Measurements from ENCODE around the gene HEMGN.

Gene HEMGN

DNA sequence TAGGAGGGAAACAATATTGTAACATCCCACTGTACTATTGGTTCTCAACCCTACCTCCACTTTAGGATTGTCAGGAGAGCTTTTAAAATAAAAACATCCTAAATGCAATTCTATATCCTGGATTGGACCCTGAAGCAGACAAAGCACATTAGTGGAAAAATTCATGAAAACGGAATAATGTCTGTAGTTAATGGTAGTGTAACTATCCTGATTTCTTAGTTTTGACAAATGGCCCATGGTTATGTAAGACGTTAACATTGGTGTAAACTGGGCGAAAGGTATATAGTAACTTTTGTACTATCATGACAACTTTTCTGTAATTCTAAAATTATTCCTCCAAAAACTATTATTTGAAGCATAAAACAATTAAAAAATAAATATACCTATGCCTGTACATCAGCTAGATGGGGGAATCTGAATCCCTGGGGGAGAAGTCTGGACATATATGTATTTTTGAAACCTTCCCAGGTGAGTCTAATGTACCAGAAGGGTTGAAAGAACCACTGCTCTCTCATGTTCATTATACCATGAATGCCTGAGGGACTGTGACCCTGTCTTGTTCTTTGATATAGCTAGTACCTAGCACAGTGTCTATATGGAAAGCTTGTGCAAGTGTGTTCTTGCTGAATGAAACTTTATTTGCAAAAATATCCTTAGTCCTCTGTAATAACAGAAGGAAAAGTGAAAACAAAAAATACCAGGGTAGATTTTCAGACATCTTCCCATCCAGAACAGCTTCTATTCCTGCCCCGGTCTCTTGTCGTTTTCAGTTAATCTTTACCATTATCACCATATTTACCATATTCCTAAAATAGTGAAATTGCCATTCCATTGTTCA, 12.3 kb downstream of the HEMGN start:
- no peak for DNase-seq

DNA sequence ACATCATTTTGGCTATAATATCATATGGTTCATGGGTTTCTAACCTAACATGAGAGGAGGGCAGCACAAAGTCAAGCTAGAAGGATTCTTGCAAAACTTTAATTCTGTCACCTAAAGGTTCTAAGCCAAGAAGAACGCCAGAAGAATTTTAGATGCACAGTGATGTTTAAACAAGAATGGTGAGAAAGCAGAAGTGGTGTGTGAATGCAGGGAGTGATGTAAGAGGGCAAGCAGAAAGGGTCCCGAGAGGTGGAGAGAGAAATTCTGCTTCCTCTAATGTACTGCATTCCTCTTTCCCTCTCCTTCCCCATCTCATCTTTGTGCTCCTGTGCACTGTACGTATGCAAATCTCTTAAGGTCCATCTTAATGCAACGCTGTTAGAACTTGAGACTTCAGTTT, 13.6 kb downstream of the HEMGN start:
- no peak for DNase-seq

DNA sequence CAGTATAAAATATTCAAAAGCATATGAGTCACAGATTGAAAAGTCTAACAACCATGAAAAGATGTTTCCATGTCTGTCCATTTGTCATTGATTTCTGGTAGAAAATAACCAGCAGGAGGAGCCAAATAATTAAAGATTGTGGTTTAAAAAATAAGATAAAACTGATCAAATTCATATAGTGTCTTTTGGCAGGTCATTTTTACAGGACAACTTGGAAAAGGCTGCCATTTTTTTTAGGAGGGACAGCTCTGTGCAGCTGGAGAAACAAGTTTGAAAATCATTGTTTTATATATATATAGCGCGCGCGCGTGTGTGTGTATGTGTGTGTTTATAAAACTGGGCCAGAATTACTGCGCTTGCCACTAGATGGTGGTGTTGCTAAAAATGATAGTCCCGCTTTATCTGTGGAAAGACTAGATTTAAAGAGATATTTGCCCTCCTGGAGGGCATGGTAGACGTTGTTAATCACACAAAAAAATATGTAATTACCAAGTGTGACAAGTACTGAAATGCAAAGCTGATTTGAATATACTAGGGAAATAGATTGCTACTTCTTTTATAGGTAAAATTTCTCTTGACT, 14.4 kb downstream of the HEMGN start:
- peak; percentile 57 for DNase-seq

DNA sequence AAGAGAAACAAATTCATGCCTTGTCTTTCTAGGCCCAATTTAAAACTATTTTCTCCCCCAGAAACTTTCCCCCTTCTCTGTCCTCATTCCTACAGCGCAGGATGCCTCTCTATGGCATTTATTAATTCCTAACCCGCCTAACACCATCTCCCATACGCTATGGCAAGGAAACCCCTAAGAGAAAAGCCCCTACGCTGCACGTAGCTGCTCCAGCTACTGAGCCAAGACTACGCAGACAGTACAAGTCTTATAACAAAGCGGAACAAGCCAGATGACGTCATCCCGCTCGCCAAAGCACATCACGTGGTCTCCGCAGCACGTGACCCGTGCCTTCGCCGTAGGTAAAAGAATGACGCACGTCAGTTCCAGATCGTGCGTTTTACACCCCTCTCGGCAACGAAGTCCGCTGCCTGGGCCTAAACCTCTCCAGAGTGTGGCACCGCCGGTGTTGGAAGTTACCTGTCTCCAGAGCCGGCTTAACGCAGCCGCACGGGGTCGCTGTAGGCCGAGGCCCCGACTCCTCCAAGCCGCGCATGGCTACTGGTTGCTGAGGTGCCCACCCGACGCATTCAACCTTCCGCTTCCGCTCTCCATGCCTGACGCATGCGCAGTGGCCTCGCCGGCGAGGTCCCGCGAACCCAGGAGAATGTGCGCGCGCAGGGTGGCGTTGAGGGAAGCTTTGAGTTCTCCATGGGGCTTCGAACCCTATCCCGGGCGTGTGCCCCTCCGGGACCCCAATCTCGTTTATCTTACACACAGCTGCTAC, 15.8 kb downstream of the HEMGN start, which contains the start of gene TRMO:
Gene TRMO, minus strand, starts transcription at position 542 of the 766 bp plus-strand sequence. Its CDS starts 7 bp downstream, at position 535.
- peak; percentile 92 for DNase-seq

DNA sequence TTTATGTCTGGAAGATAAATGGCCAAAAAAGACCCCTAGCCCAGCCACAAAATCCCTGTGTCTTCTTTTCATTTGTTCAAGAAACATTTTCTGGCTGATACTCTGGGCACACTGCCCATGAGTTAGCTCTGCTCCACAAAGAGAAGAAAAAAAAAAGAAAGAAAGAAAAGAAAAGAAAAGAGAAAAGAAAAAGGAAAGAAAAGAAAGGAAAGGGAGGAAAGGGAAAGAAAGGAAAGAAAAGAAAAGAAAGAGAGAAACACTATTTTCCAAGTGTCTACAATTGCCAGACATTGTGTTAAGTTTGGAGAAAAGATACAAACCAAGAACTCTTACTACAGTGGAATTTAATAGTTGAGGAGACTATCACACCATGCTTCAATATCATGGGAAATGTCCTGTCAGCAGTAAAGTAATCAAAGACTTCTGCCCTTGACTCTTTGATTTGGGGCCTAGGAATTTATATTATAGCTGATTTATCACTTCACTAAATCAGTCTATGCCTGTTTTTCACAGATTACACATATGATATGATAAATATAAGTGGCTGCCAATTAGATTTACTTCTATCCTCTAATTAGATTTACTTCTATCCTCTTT, 18.7 kb downstream of the HEMGN start:
- no peak for DNase-seq

DNA sequence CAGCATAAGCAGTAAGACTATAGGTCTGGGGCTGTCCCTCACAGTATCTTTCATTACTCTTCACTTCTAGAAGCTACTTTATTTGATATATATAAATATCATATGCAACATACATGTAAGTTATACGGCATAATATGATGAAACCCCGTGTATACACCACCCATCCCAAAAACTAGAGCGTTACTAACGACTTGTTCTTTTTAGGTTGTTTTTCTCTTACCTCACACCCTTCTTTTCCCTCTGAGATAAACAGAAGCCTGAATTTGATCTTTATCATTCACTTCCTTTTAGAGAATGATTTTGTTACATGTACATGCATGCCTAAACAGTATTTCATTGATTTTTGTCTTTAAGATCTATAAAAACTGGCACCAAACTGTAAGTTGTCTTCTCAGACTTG, 19.4 kb downstream of the HEMGN start:
- DNase-seq, result no peak

DNA sequence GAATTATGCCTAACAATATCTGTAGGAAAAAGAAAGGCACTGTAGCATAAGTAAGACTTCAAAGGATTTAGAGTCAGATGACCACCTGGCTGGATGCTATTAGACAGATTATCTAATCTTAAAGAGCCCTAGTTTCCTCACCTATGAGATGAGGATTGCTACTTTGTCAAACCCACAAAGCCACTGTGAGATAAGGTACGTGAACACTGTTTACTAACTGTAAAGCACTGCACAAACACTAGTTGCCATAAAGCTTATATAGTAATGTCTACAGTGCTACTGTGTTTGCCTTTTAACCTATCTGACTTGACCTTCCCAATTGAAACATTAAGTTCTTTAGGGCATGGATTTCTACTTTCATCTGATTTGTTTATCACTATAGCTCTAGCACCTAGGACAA, 26.0 kb downstream of the HEMGN start:
- no peak for DNase-seq

DNA sequence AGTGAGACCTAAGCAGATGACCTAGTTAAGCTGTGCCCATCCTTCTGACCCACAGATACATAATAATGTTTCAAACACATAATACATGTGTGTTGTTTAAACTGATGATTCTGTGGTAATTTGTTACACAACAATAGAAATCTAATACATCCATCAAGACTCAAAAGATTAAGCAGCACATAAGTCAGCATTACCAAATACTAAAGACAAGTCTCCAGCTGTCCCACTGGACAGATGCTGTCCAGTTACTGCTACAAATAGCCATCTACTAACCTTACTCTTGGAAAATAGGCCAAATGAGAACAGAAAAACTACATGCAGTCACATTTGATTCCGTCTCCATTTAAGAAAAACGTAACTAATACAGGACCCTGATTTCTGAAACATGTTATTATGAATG, 26.4 kb downstream of the HEMGN start:
- DNase-seq, result no peak

DNA sequence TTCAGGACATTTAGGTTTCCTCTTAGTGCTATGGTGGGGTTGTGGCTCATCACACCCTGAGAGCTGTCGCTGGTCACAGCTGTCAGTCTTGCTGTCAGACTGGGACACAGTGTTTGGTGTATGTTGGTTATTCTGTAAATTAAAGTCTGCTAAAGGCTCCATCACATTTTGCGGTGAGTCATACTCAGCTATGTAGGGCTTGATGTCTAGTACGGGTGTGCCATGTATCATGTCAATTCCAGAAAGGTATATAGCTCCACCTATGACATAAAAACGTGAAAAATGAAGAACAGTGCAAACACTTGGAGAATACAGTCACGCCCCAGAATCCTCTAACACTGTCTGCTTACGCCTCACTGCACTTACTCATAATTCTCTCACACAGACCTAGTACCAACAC, 27.6 kb downstream of the HEMGN start:
- no peak for DNase-seq

DNA sequence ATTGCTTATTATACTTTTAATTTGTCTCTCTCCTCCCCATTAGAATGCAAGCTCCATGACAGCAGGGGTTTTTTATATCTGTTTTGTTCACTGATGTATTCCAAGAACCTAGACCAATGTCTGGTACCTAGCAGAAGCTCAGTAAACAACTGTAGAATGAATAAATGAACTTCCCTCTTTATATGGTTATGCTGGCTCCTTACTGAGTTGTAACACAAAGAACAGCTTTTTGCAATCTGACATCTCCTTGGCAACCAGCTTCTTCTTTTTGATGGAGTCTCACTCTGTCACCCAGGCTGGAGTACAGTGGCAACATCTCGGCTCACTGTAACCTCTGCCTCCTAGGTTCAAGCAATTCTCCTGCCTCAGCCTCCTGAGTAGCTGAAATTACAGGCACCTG, 29.3 kb downstream of the HEMGN start:
- no peak for DNase-seq

DNA sequence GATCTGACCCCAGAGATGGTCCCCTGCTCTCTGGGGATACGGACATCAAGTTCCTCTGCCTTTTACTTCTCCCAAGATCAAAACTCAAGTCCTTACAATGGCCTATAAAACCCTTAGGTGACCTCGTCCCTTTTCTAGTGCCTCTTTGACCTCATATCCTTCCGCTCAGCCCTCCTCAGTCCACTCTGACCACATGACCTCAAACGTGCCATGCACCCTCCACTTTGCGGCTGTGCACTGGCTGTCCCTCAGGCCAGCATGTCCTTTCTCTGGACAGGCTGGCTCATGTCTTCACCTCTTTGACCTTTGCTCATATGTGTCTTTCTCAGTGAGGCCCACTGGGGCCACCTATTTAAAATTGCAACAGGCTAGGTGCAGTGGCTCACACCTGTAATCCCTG, 30.3 kb downstream of the HEMGN start:
- no peak for DNase-seq

DNA sequence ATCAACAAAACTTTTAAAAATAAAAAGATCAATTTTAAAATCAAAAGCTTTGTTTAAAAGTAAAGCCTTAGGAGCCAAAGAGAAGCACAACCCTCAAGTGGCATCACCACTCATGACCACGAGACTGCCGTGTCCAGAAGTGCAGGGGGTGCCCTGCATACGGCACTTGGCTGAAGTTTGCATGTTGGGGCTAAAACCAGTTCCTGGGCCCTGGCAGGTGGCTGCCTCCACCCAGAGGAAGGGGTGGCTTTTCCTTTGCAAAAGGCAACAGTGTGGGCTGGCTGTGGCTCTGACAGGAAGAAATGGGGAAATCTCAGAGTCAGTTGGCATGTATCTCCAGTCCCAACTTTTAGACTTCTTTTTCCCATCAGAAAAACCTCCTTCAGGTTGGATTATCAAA, 30.9 kb downstream of the HEMGN start:
- DNase-seq, result no peak

DNA sequence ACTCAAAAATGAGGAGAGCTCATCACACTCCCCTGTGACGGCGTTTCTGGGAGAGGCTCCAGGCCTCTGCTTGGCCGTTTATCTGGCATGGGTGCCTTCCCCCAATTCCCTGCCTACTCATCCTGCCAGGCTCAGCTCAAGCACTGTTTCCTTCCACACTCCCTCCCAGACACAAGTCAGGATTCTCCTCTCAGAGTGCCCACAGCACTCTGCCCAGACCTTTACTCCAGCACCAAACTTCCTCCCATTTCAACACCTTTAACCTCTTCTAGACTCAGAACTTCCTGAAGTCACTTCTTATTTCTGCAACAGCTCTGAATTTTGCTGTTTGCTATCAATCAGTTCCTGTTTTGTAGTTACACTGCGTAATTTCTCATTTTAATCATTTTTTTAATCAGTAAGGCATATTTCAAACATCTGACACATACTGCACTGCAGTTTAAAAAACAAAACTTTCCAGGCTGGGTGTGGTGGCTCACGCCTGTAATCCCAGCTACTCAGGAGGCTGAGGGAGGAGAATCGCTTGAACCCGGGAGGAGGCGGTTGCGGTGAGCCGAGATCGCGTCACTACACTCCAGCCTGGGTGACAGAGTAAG, 31.6 kb downstream of the HEMGN start:
- DNase-seq, result no peak

DNA sequence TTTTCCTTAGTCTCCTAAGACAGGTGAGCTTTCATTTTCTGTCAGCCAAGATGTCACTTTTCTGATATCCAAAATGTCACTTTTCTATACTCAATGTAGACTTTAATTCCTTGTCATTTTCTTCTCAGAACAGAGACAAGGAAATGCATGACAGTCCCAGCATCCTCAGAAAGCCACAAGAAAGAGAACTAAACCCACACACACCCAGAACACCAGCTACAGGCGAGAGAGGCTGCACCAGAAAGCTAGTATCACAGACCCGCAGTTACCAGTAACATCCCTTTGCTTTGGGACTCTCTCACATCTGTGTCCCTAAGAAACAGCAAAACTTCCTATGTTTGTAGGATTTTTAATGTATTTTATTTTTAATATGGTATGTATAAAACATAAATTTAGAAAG, 32.7 kb downstream of the HEMGN start:
- DNase-seq, result no peak

DNA sequence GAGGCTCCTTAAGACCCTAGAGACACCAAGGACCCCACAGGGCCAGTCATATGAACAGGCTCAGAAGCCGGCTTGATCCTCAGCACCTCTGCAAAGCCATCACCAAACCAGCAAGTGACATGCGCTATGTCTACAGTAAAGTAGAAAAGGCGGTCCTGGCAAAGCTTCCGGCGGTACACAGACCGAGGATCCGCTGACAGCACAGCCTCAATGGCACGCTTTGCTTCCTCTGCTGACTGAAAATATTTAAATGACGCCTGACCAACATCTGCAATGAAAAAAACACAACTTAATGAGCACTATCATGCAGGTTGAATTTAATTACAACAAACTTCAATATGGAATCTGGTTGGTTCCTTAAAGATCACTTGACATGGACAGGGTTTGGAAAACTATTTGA, 33.2 kb downstream of the HEMGN start:
- DNase-seq, result no peak

DNA sequence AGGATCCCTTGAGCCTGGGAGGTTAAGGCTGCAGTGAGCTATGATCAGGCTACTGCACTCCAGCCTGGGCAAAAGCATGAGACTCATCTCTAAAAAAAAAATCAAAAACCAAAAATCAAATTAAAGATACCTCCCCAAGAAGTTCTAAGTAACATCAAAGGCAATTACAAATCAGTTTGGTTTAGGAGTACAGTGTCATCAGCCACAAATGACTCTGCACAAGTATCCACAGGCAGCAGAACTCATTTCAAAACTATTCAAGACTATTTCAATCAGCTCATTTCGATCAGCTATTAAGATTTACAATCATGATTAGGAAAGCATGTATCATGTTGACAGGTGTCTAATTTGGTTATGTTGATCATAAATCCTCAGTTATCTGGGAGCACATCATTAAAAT, 34.8 kb downstream of the HEMGN start:
- DNase-seq, result no peak

DNA sequence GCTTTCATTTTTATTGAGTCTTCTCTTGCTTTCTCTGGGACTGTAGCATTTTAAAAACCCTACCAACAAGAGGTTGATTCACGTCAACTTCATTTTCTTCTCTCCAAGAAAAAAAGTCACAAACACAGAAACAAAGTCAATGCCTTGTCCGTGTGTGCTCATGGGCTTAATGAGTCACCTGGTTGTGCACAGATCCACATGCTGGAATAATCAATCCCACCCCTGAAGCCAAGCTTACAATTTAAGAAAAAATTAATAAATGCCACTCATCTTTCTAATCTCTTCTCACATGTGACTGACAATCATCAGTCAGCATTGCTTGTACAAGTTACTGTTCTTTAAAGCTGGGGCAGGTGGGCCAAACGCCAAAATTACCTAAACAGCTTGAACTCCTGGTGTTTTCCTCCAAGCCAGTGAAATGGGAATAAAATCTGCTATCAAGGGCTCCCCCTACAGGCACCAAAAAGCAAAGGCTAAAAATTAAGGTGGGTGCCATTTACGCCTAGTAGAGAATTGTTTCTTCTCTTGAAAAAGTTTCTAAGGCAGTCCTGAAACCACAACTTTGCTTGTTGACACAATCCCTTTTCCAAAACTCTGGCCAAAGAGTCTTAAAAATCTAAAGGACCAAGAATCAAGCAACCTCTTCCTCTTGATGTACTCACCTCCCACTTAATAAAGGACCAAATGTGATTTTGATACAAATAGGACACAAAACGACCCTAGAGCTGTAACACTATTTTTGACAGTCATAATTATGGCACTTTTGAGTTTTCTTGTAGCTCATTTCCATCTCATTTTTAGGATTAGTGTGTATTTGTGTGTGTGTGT, 37.0 kb downstream of the HEMGN start:
- DNase-seq, result peak; percentile 24

DNA sequence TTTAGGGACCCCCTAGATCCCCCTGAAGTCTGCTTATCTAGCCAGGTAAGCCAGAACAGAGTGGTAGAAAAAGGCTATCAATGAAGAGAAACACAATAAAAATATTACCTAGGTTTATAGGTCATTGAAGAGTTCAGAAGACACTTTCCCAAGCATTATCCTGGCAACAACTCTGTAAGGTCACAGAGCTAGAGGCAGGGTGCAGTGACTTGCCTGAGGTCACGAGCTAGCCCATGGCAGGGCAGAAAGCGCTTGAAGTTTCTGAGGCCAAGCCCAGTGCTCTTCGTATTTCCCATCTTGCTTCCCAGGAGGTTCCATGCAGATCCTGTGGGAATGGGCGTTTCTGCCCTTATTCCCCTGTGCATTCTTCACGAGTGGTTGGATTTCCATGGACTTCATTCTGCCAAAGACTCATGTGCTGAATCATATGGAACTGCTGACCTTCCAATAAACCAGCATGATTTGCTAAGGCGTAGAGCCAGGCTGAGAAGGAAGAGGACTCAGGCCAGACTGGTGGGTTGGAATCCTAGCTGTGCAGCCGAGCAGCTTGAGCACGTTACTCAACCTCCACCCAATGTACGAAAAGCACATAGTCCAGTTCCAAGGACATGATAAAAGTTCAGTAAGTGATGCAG, 37.8 kb downstream of the HEMGN start:
- peak; percentile 4 for DNase-seq

DNA sequence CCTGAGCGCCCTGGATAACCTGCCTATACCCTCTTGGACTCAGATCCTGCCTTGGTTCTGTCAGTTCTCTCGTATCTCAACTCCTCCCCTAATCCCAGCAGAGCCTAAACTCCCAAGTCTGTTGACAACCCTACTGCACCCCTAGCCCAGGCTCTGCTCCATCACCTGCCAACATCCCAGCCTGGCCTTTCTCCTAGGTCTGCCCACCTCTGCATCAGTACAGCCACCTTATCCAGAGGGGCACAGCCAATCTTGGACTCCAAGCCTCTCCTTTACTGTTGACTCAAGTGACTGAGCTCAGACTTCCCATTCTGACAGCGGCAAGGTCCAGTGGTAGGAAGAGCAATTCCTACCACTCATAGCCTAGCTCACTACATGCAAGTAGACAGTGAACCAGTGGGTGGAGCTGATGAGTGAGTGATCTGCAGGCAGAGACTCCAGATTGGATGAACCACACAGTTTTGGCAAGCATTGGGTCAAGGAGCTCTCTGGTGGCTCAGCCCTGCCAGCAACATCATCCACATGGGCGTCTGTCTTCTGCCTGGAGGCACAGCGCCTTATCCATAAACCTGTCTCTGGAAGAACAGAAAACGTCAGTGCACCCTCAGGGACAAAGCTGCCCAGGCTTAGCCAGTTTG, 42.2 kb downstream of the HEMGN start:
- peak; percentile 4 for DNase-seq

DNA sequence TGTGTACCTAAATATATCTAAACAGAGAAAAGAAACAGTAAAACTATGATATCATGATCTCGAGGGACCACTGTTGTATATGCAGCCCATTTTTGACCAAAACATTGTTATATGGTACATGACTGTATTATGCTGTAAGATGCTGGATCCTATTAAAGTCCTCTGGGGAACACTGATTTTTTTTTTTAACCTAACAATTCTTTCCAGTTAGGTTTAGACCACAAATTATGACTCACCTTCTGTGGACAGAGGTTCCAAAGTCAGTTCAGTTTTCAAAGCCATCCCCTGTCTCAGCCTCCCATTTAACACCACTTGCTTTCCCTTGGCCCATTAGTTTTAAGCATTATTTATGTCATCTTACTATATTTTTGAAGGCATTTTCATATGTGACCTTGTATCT, 42.8 kb downstream of the HEMGN start:
- no peak for DNase-seq

DNA sequence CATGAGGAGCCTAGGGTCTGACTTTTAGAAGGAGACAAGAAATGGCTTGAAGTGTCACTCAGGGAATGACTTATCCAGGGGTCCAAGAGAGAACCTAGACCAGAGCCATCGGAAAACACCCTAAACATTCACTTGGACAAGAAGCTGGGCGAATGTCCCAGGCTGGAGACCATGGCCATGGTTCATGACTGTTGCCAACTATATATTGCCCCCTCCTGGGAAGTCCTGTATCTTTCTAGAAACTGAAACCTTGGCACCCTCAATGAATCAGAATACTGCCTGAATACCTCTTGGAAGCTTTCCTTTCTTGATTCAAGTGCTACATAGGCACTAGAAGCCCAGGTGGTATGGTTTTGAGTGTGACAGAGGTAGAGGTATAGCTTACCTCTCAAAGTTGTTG, 45.6 kb downstream of the HEMGN start:
- no peak for DNase-seq

Data from NCI-H226 (cell line).